Measurements from ENCODE around the gene MB.

Gene MB

DNA sequence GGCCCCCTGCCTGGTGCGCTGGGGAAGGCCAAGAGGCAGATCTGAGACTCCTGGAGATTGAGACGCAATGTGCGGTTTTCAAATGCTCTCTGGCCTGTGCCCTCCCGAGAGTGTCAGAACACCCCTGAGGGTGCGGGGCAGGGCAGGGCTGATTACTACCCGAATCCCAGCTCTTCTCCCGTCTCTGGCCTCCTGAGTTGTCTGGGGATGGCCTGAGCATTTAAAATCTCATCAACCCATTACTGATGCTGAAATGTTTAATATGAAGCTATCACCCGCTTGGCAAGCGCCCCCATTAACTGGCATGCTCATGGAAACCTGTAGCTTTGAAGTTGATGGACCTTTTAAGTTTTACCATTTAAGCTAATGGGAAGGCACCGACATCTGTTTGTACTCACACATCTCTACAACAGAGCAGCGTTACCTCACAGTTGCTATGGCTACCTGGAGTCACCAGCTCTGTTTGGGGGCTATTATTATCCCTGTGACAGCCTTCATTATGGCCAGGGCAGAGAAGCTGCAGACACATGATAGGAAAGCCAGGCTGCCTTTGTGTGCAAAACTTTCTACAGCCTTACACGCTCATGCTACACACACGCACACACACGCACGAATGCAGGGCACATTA is 3.6 kb upstream of the MB start:
- no peak for DNase-seq (ENCODE audit: low read depth)
- no peak overlapping the region for H3K4me3 ChIP-seq (ENCODE audit: low read depth, low read length)

DNA sequence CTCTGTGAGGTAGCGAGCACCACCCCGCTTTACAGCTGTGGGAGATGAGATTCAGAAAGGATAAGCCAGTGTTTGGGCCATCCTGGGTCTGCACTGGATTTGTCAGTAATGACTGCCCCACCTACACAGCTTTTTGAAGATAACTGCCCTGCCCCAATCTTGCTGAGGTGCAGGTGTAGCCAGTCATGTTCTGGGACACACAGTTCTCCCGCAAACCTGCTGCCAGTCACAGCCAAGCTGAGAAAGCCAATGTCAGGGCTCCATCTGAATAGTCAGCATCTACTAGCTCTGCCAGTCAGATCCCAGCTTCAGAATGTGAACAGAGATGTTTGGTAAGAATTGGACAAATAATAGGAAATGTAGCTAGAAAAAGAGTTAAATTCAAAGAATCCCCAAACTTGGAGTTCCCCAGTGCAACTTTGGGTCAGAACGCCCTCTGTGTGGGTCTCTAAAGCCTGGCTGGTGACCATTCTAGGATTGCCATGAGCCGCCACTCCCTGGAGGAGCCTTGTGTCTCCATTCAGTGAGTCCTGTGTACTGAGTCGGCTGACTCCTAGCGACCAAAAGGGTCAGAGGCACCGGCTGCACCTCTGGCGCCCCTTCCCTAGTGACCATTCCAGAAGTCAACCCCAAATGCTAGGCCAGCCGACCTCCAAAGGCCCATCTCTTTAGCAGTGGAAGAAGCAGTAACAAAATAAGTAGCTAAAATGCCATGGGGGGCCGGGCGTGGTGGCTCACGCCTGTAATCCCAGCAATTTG is 2.4 kb upstream of the MB start:
- DNase-seq (ENCODE audit: low read depth): no peak
- no peak overlapping the region for H3K4me3 ChIP-seq (ENCODE audit: low read depth, low read length)

DNA sequence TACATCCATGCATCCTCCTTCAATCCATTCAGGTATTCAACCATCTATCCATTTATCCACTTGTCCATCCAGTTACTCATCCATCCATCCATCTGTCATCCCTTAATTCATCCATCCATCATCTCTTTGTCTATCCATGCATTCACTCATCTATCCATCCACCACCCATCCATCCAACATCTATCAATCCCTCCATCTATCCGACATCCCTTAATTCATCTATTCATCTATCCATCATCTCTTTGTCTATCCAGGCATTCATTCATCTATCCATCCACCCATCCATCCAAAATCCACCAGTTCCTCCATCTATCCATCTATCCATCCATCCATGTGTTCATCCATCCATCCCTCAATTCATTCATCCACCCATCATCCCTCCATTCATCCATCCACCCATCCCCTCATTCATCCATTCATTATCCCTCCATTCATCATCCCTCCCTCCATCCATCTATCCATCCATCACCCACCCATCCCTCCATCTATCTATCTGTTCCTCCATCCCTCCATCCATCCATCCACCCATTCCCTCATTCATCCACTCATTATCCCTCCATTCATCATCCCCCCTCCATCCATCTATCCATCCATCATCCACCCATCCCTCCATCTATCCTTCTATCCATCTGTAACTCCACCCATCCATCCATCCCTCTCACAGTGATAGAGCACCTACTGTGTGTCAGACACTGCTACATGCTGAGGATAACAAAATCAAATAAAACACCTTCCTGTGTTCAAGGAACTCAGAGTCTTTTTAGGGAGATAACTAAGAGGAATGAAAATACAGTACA is 1.5 kb upstream of the MB start:
- DNase-seq (ENCODE audit: low read depth): no peak
- no peak overlapping the region for H3K4me3 ChIP-seq (ENCODE audit: low read depth, low read length)

DNA sequence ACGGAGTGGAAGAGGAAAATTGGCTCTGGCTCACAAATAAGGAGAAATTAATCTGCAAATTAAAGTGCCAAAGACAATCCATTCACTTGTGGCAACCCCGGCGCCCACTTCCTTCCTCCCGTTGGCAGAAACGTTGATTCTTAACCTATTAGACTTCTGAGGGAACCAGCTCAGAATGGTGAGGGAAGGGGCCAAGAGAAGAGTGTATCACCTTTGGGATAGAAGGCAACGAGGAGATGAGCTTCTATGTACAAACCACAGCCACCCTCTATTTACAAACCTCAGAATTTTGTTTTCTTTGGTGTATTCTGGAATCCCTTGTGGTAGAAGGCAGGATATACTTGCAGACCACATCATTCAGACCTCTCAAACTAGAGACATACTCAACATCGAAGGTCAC is 1.1 kb downstream of the MB start:
- H3K4me3 ChIP-seq (ENCODE audit: low read depth, low read length): no peak overlapping the region
- no peak for DNase-seq (ENCODE audit: low read depth)

DNA sequence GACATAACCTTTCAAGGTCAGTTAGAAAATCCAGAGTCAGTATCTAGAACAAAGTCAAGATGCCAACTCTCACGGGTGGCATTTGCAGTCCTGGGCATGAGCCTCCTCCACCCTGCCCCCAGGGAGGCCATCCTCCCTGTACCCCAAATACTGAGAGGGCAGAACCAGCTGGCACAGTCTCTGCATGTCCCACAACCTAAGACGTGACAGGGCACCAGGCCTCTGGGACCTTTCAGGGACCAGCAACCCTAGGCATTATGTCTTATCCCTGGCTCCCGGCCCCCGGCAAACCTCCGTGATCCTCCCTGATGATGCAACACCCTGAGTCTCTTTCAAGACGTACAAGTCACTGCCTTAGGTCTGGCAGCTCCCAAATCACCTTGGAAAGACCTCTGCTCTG is 2.0 kb downstream of the MB start:
- H3K4me3 ChIP-seq (ENCODE audit: low read depth, low read length): no peak overlapping the region
- no peak for DNase-seq (ENCODE audit: low read depth)

DNA sequence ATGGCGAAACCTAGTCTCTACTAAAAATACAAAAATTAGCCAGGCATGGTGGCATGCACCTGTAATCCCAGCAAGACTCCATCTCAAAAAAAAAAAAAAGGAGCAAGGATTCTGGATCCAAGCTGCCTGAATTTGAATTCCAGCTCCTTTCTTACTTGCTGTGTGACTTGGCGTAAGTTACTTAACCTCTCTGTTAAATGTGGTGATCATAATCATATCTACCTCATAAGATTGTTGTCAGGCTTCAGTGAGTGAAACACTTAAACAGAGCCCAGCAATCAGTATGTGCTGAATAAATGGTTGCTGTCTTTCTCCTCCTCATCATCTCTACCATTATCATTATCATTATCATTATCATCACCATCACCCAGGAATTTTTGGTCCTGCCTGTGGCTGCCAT is 2.7 kb downstream of the MB start:
- no peak for DNase-seq (ENCODE audit: low read depth)
- H3K4me3 ChIP-seq (ENCODE audit: low read depth, low read length): no peak overlapping the region

DNA sequence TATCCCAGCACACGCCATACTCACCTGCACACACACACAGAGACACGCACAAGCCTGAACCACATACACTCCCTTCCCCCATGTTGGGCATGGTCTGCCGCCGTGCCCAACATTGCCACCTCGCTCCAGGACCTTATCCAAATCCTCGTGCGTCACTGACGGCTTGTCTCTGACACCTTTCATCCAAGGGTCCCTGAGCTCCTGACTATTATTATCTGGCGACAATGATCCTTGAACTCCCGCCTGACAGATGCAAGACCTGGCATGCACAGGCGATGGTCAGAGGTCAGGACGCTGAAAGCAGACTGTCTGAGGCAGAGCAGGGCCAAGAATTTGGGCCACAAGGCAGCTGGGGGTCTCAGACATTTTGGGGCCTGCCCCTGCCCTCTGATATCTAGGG is 4.2 kb downstream of the MB start:
- no peak for DNase-seq (ENCODE audit: low read depth)
- no peak overlapping the region for H3K4me3 ChIP-seq (ENCODE audit: low read depth, low read length)

DNA sequence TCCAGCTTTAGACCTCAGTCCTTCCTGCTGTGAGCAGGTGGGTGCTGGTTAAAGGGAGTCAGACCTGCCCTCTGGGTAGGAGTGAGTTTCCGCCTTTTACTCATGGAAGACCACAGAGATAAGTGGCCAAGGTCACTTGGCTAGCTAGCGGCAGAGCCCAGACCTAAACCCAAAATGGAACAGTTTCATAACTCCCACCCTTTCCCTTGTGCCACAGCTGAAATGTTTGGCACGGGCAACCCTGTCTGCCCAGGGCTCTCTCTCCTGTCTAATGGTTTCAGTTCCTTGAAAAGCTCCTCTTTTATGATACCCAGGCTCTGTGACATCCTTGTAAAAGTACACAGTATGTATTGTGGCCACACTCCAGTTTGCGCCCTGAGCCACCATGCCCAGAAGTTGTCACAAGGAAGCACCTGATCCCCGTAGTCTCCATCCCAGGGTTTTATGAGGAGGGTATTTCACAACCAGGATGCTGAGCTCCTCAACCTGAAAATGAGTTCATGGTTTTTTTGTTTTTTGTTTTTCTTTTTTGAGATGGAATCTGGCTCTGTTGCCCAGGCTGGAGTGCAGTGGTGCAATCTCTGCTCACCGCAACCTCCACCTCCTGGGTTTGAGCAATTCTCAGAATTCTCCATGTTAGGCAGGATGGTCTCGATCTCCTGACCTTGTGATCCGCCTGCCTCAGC is 5.1 kb downstream of the MB start:
- no peak overlapping the region for H3K4me3 ChIP-seq (ENCODE audit: low read depth, low read length)
- DNase-seq (ENCODE audit: low read depth): no peak

DNA sequence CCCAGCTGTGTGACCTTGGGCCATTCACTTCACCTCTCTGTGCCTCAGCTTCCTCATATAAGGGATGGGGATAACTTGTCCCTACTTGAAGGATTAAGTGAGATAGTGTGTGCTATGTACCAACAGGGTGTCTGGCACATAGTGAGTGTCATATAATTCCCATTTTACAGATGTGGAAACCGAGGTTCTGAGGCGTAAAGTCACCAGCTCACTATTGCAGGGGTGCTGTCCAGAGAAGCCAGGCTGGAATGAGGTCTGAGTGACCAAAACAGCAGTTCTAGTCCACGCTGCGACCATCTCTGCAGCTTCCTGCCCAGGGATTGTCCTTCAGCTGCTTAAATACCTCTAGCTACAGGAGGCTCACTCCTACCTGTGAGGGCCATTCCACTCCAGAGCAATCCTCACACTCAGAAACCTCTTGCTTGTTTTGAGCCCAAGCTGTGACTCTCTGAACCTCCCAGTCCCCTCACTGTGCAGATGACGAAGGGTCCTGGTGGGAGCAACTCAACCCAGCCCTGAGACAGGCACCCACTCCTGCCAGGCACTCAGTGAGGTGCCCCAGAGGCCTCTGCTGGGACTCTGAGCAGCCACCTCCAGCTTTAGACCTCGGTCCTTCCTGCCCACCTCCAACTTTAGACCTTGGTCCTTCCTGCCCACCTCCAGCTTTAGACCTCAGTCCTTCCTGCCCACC is 5.8 kb downstream of the MB start:
- no peak for DNase-seq (ENCODE audit: low read depth)
- H3K4me3 ChIP-seq (ENCODE audit: low read depth, low read length): no peak overlapping the region

DNA sequence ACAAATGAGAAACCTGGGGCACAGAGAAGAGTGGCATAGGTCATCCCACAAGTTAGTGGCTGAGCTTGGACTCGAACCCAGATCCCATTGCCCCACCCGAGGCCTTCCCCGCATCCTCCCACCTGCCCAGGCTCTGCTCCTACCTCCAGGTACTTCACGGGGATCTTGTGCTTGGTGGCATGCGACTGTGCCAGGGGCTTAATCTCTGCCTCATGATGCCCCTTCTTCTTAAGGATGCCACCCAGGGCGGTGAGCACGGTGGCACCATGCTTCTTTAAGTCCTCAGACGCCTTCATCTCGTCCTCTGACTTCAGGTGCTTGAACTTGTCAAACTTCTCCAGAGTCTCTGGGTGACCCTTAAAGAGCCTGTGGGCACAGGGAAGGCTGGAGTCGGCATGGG is 6.4 kb downstream of the MB start:
- no peak overlapping the region for H3K4me3 ChIP-seq (ENCODE audit: low read depth, low read length)
- DNase-seq (ENCODE audit: low read depth): no peak

DNA sequence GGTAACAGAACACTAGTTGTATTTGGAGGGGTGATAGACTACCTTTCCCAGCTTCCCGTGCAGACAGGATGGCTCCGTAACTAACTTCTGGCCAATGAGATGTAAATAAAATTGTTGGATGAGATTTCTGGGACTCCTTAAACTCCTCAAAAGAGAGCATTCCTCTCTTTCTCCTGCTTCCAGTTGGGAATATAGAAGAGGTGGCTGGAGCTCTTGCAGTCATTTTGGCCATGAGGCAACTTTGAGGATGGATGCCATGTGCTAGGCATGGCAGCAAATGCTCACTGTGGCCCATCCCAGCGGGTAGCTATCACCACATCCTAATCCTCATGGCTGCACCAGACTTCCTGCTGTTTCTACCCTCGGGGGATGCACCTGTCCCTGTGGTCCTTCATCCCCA is 7.4 kb downstream of the MB start:
- H3K4me3 ChIP-seq (ENCODE audit: low read depth, low read length): no peak overlapping the region
- DNase-seq (ENCODE audit: low read depth): no peak

DNA sequence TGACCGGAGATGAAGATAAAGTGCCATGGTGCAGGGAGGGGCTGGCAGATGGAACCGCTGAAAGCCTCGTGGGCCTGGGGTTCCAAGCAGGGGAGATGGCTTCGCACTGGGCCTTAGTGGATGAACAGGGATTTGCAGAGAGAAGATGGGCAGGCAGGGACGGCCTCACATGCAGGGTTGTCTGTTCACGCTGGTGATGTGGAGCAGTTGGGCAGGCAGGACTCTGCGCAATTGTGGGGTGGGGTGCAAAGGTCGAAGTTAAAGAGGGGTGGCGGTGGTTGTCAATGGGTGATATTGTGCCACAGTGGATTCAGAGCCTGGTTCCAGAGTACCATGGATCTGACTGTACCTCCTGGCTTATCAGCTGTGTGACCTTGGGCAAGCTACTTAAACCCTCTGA is 7.9 kb downstream of the MB start:
- DNase-seq (ENCODE audit: low read depth): no peak
- no peak overlapping the region for H3K4me3 ChIP-seq (ENCODE audit: low read depth, low read length)

DNA sequence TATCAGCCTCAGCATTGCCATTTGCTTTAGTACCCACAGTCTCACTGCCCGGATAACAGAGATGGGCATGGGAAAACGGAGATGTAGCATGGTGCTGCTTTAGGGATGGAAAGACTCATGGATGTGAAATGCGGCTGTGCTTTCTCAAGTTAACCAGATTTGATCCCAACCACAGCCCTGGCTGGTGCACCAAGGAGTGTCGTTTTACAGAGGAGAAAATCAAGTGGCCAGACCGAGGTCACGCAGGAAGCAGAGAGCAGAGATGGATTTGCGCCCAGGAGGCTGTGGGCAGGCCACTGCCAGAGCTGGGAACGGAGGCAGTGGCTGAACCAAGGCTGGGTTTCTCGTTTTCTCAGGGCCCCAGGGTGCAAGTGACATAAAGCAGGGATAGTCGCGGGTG is 9.0 kb downstream of the MB start:
- DNase-seq (ENCODE audit: low read depth): no peak
- no peak overlapping the region for H3K4me3 ChIP-seq (ENCODE audit: low read depth, low read length)

DNA sequence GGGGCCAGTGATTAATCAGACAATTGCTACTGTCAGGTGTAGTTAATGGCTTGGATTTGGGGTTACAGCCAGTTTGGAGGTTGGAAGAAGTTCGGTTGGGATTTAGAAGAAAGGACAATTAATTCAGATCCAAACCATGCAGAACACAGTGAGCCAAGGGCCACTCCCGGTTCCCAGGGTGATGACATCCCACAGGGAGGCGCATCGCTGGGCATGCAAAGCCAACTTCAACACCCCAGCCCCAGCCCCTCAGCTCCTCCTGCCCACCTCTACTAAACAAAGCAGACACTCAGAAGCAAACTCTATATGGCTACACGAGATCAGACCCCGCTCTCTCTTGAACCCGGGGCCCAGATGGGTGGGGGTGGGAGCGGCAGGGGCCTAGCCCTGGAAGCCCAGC is 10.2 kb downstream of the MB start:
- no peak for DNase-seq (ENCODE audit: low read depth)

DNA sequence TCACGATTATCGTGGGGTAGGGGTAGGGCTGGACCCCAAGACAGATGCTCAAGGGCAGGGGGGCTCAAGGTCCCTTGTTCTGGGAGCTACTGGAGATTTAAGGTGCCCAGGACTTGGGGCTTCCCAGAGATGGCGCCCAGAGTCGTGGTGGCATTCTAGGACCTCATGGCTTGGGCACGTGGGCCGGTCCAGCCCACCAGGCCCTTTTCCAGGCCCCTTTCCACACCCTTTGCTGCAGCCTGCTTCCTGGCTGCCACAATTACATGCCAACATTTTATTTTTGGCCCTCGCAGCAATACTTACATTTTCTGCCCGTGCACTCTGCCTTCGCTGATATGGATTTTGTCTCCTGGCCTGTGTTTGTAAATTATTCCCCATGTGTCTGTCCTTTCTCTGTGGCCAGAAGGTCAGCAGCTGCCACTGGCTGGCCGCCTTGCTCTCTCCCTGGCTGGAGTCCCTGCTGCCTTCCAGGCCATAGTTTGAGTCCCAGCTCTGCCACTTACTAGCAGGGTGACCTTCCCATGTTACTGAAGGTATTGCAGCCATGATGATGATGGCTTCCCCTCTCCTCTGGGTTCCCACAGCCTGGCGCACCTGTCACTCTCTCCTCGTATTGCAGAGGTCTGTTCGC is 11.2 kb downstream of the MB start:
- DNase-seq (ENCODE audit: low read depth): no peak
- H3K4me3 ChIP-seq (ENCODE audit: low read depth, low read length): no peak overlapping the region

More for the DNA sequence above, 10.2 kb downstream of the MB start:
- H3K4me3 ChIP-seq (ENCODE audit: low read depth, low read length): no peak overlapping the region

DNA sequence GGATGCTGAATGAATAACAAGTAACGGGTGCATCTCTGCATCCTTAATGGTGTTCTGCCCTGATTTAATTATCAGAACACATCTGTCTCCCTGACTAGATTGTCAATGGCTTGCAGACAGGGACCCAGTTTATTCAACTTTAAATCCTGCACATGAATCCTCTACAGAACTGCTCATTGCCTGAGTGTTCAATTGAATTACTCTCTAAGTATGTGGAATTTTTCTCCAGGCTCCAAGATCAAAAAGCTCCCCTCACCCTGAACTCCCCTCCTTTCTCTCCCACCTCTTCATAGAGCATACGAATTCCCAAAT is 11.8 kb downstream of the MB start:
- DNase-seq (ENCODE audit: low read depth): no peak
- H3K4me3 ChIP-seq (ENCODE audit: low read depth, low read length): no peak overlapping the region

DNA sequence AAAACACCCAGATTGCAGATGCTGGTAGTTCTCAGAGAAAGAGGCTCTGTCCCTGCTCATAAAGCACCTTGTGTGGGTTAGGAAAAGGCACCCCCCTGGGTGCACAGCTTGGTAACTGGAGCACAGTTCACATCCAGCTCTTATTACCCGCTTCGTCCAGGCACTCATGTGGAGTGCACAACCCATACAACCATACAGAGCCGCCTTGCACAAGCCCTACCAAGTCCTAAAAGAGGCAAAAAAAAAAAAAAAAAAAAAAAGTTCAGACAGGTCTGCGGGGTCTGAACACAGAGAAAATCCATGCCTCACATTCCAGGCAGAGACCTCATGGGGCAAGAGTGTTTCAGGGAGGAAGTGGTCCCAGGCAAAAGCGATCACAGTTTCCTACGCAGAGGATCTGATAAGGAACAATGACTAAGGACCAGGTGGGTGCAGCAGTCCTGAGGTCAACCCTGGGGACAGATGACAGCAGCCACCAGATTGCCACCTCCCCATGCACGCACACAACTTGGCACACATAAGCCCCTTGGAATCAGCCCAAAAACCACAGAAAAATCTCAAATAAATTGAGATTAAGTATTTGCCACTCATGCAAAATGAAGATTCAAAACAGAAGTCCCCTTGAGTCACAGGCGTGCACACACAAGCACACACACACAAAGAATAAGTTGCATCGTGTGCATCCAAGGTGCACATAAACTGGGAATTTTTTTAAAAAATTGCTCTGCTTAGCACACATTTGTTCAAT is 12.3 kb downstream of the MB start:
- no peak overlapping the region for H3K4me3 ChIP-seq (ENCODE audit: low read depth, low read length)
- no peak for DNase-seq (ENCODE audit: low read depth)

DNA sequence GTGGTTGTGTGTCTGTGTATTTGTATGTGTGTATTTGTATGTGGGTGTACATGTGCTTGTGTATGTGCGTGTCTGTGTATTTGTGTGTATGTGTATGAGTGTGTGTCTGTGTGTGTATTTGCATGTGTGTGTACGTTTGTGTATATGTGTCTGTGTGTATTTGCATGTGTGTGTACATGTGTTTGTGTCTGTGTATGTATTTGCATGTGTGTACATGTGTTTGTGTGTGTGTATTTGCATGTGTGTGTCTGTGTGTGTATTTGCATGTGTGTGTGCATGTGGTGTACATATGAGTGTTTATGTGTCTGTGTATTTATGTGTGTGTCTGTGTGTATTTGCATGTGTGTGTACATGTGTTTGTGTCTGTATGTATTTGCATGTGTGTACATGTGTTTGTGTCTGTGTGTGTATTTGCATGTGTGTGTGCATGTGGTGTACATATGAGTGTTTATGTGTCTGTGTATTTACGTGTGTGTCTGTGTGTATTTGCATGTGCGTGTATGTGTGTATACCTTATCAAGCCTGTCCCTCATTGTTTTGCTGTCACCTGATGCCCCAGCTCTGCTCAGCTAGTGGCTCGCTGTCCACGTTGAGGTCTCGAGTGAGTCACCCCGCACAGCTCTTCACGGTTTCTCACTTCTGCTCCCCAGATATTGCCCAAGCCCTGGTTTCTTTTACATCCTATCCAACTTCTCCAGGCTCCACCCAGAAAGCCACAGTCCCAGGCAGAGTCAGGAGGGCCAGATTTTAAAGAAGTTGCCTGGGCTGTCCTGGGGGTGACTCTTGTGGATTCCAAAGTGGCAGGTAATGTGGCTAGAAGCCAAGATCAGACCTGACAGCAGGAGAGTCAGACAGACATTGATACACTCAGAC is 15.2 kb downstream of the MB start:
- DNase-seq (ENCODE audit: low read depth): no peak
- no peak overlapping the region for H3K4me3 ChIP-seq (ENCODE audit: low read depth, low read length)

Measured in skeletal muscle cell (primary cell).